GM18505 (cell line): ENCODE measurements around the gene ESYT3.
"Not testable (repeated sequence)": the region's sequence is repeated elsewhere in the genome, so short reads cannot be mapped to it uniquely, and the experiment has no call there.

Experiments used
- ATAC-seq: cut with Tn5 transposase; IDR thresholded peaks from one replicate; pipeline ENCODE4 v1.9.1; 2021; ENCODE audit not compliant: unreplicated experiment
- POLR2A ChIP-seq: IDR thresholded peaks from 4 replicates; pipeline ENCODE4 v1.6.1; 2011; ENCODE audit warnings: borderline replicate concordance; ENCODE audit not compliant: insufficient read depth, insufficient read length; ENCODE audit errors: extremely low read depth

Gene ESYT3

DNA sequence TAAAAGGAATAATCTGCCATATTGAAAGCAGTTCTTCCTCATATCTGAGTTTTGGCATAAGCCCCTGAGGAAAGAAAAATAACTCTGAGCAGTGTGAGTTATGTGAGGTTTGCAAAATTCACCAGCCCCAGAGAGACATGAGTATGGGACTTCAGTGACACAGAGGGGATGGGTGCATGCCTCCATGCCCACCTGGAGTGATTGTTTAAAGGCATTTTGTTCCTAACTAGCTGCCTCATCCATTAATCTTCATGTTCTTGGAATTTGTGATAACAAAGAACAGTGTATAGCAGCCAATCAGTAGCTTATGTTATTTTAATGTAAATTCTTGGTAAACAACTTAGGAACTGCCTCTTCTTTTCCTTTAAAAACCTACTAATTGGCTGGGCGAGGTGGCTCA, 11.1 kb upstream of the ESYT3 start:
- TF ChIP-seq POLR2A = no peak
- no peak for ATAC-seq

DNA sequence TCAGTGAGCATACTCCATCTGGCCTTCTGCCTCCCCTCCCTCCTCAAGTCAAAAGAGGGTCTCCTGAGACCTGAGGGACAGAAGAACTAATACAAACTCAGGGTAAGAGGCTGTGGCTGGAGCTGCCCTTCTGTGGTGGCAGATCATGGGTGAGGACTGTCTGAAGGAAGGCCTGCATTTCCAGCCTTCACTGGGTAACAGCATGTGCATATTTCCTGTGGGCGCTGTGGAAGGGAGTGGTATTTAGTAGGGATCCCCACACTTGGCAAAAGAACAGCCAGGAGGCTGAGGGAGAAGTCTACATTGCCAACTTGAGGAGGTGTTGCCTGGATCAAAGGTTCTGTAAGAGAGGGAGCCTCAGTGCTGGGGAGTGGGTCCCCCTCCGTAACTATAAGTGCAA, 10.1 kb upstream of the ESYT3 start:
- no peak for ATAC-seq
- no peak for TF ChIP-seq POLR2A

DNA sequence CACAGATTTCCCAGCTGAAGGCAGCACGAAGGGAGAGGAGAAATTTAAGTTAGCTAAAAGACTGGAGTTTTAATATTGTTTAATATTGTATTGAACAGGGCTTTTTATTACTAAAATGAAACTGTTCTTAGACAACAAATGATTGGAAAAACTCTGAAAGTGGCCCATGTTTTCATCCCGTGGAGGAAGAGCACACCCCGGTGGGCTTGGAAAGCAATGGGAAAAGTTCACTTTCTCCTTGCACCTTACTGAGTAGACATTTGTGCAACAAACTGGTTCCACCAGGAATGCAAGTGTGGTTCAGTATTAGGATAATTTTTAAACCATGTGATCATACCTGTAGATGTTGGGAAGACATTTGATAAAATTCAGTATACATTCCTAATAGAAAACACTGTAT, 8.2 kb upstream of the ESYT3 start:
- ATAC-seq = no peak
- no peak for TF ChIP-seq POLR2A

DNA sequence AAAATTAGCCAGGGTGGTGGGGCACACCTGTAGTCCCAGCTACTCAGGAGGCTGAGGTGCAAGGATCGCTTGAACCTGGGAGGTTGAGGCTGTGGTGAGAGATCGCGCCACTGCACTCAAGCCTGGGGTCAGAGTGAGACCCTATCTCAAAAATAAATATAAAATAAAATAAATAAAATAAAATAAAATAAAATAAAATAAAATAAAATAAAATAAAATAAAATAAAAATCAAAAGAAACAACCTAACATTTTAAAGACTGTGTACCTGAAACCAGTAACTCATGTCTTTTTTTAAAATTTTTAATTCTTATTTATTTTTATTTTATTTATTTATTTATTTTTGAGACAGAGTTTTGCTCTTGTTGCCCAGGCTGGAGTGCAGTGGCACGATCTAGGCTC, 7.7 kb upstream of the ESYT3 start:
- not testable (repeated sequence) for ATAC-seq

DNA sequence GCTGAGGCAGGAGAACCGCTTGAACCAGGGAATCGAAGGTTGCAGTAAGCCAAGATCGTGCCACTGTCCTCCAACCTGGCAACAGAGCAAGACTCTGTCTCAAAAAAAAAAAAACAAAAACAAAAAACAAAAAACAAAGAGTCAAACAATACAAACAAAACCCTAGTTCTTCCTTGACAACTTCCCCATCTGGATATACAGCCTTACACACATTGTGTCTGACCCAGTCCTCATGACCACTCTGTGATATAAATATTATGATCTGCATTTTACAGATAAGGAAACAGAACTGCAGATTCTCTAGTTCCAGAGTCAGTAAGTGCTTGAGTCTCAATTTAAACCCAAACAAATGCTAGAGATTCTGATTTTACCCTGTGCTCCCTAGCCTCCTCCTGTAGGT, 4.8 kb upstream of the ESYT3 start:
- no peak for ATAC-seq
- no peak for TF ChIP-seq POLR2A

DNA sequence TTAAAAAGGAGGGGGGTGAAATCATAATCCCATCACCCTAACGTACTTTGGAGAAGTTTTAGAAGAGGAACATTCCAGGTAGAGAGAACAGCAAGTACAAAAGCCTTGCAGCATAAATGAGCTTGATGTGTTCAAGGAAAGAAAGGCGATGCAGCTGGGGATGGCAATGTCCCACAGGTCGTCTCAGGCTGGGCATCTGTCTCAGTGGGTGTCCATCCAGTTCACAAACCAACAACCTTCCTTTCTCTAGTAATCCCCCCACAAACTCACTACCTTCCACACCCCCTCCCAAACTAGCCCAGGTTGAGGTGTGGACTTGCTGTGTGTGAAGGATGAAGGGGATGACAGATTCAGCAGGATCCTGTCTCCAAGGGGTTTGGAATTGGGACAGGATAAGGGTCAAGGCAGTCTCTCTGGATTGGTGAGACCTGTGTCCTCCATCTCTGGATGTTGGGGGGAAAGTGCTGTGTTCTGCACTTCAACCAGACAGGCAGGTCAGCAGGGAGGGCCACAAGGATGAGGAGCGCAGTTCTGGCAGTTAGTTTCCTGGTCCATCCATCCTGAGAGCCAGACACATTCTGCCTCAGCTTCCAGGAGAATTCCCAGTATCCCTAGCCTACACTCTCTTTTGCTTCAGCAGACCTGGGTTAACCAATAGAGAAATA, 1.7 kb upstream of the ESYT3 start:
- ATAC-seq = no peak
- no peak for TF ChIP-seq POLR2A

DNA sequence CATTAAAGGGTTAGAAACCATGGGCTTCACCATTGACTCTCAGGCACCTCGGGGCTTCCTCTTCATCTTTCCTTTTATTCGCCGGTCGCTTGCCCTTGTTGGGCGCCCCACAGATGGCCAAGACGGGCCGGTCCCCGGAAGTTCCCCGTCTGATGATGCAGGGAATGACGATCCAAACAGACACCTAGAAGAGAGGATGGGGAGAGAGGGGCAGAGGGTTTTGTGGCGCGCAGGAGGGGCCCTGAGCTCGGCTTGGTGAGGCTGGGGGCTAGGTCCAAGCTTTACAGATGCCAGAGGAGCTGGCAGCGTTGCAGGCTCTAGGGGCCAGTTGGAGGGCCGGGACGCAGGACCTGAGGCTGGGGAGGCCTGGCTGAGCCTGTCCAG, 532 bp upstream of the ESYT3 start:
- no peak for TF ChIP-seq POLR2A
- no peak for ATAC-seq

DNA sequence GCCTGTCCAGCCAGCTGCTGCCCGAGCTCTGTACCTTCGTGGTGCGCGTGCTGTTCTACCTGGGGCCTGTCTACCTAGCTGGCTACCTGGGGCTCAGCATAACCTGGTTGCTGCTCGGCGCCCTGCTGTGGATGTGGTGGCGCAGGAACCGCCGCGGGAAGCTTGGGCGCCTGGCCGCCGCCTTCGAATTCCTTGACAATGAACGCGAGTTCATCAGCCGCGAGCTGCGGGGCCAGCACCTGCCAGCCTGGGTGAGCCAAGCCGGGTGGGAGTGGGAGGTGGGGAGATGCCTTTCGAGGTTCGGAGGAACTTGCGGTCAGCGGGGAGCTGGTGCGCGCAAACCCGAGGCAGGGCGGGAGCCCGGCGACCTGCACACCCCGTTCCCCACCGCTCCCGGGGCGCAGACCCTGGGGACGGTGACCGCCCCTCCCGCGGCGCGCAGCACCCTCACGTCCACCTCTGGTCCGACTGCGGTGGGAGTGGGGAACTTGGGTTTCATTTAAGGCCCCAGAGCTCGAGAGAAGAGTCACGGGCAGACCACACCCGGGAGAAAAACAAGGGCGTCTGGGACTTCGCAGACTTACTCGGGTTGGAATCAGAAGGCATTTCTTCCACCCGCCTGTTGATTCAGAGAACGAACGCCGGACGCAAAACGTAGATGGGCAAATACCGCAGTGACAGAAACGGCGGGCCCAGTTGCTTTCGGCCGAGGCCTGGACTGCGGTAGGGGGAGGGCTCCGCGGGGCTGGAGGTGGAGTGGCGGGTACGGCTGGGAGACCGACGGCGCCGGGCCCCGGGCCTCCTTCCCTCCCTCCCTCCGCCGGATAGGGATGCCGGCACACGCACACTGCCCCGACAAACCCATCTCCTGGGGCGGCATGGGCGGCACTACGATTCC, 708 bp downstream of the ESYT3 start:
- no peak for TF ChIP-seq POLR2A
- ATAC-seq = no peak

DNA sequence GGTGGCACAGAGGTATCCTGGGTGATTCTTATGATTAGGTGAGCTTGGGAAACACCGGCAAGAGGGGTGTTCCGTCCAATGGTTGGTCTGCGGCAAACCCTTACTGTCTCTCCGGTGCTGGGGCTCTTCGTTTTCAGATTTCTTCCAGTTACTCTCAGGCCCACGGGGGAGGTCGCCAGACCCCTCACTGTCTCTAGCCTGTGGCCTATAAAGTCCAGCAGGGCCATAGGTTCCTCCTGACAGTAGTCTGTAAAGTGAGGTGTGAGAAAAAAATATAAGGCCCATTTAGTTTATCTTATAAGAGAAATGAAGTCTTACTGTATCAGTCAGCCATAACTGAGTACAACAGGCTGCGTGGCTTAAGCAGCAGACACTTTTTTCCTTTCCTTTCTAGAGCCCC, 1.4 kb downstream of the ESYT3 start:
- no peak for TF ChIP-seq POLR2A
- ATAC-seq = no peak

DNA sequence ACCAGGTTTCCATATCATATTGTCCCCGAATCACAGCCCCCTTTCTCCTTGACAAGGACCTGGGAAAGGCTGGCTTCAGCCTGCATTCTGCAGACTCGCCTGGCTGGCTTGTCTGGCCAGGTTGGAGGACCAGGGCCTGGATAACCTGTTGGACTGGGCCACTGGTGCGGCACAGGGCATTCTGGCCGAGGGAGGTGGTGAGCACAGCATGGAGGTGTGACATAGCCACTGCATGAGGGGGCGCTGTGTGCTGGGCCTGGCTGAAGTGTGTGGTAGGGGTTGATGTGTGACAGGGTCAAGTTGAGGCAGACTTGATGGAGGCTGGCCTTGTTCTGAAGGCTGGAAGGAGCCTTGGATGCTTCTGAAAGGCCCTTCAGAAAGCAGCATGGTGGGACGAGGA, 2.9 kb downstream of the ESYT3 start:
- no peak for ATAC-seq
- no peak for TF ChIP-seq POLR2A

DNA sequence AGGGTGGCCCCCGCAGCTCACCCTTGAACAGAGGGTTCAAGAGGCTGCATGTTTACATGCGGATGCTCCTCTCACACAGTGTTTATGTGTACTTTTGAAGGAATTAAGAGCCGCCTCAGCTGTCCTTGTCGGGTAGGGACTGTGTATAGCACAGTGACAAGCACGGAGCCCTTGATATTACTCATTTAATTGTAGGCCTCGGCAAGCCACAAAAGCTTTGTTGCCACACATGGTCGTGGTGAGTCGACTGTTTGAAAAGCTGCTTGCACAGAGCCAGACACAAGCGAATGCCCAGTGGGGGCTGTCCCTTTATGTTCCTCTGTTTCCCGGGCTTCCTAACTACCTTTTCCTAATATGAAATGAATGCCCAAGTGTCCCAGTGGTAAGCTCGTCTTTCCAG, 4.5 kb downstream of the ESYT3 start:
- TF ChIP-seq POLR2A = no peak
- no peak for ATAC-seq

DNA sequence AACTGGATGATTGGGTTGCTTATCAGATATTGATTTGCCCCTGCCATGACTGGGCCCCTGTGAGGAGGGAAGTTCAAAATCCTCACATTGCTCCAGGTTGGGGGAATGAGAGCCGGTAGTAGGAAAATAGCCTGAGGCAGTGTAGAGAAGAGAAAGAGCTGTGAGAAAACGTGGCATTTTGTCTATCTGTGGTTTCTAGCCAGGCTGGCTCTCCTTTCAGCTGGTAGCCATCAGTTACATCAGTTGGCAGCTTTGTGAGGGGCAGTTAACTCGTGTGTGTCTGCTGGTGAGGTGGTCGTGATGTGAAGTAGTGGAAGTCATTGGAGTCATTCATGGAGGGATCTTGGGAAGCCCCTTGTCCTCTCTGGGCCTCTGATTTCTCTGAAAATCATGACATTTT, 5.2 kb downstream of the ESYT3 start:
- TF ChIP-seq POLR2A = no peak

DNA sequence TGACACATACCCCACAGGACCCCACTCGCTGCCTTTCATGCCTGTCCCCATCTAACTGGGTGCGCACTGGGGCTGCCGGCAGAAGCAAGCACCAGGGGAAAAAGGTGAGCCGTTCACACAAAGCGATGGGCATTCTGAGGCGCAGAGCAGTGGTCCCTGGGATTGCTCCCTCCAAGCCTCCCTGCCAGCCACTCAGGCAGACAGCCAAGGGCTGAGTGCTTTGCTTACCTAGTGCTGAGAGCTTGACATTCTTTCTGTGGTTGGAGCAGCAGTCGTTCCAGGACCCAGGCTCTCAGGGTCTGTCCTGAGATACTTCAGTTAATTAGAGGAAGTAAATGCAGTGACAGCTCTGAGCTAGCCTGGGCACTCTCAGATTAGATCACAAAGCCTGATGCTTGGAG, 5.7 kb downstream of the ESYT3 start:
- TF ChIP-seq POLR2A = no peak
- no peak for ATAC-seq

More for the DNA sequence above, 5.2 kb downstream of the ESYT3 start:
- no peak for ATAC-seq

DNA sequence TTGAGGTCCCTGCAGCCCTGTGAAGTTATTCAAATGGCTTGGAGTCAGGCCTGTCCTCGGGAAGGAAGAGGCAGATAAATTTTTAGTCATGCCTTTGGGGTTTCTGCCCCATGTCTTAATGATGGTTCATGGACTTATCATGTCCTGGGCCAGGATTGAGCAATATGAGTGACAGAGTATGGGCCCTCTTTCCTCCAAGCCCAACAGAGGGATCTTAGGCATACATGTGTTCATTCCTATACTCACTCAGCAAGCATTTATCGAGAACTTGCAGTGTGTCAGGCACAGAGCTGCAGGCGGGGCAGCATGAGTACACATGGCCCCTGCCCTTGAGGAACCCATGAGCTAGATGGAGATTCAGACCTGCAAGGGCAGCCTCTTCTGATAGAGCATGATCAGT, 6.2 kb downstream of the ESYT3 start:
- no peak for TF ChIP-seq POLR2A
- ATAC-seq = no peak
